Skin epidermis (tissue), 12 donors: Measurements from ENCODE around the gene HAUS1.
"Not testable (repeated sequence)": the region's sequence is repeated elsewhere in the genome, so short reads cannot be mapped to it uniquely, and the experiment has no call there.

Experiments
- H3K27ac ChIP-seq, 21 experiments: fragments of 200-600 bp; sonication (generic) in 11 of 21; one replicate each; pipeline ENCODE4 v1.5.0; 2020; ENCODE audit warnings: mild to moderate bottlenecking in 3 of 21, inconsistent platforms in 2 of 21, moderate library complexity in 2 of 21
- H3K4me3 ChIP-seq, 7 experiments: fragments of 200-600 bp; sonication (generic) in 2 of 7; one replicate each; pipeline ENCODE4 v1.5.0; 2020; ENCODE audit warnings: inconsistent platforms in 2 of 7, mild to moderate bottlenecking in 2 of 7, moderate library complexity in 1 of 7

Gene HAUS1

DNA sequence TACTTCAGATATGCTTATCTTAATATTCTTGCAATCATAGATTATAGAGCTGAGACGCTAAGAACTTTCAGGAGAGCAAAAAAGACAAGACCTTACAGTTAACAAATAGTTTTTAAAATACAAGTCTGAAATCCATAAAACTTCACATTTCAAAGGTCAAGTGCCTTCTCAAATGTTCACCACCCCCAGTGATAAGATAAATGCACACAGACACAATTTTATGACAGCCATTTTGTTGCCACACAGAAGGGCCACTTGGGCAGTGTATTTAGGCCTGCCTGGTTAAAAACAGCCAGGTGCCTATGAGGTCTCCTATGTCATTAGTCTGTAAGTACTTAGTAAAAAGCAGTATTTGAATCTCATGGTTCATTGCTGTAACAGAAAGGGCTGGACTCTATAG lies 24.0 kb upstream of the HAUS1 start:
- Histone ChIP-seq H3K27ac (no peak overlapping the region), H3K4me3 (no peak overlapping the region)

- Histone ChIP-seq H3K4me3 (no peak overlapping the region), H3K27ac (no peak overlapping the region)
Measured at GRCh38 chr18:46084431-46084830, 19.8 kb upstream of the HAUS1 start.

DNA sequence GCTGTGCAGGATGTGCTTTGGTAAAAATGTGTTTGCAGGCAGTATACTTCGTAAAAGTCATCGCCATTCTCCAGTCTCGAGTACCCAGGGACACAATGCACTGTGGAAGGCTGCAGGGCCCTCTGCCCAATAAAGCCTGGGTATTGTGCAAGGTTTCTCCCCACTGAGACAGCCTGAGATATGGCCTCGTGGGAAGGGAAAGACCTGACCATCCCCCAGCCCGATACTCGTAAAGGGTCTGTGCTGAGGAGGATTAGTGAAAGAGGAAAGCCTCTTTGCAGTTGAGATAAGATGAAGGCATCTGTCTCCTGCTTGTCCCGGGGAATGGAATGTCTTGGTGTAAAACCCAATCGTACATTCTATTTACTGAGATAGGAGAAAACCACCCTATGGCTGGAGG lies 15.7 kb upstream of the HAUS1 start:
- H3K4me3 ChIP-seq, H3K27ac ChIP-seq: not testable (repeated sequence)

GRCh38 chr18:46095532-46095931 lies 8.7 kb upstream of the HAUS1 start:
- no peak overlapping the region for H3K27ac ChIP-seq
- no peak overlapping the region for H3K4me3 ChIP-seq

- Histone ChIP-seq H3K4me3 (peak overlapping the region; percentile 72 to 100 (median 83)), H3K27ac (peak overlapping the region in 15 of 21 experiments; percentile 87 to 98 (median 92))
Measured at GRCh38 chr18:46096651-46097300, 7.4 kb upstream of the HAUS1 start.

- H3K4me3 ChIP-seq, result peak overlapping the region; percentile 72 to 100 (median 83)
- peak overlapping the region; percentile 63 to 98 (median 91) for H3K27ac ChIP-seq
Measured at GRCh38 chr18:46097431-46097800, 6.8 kb upstream of the HAUS1 start.

DNA sequence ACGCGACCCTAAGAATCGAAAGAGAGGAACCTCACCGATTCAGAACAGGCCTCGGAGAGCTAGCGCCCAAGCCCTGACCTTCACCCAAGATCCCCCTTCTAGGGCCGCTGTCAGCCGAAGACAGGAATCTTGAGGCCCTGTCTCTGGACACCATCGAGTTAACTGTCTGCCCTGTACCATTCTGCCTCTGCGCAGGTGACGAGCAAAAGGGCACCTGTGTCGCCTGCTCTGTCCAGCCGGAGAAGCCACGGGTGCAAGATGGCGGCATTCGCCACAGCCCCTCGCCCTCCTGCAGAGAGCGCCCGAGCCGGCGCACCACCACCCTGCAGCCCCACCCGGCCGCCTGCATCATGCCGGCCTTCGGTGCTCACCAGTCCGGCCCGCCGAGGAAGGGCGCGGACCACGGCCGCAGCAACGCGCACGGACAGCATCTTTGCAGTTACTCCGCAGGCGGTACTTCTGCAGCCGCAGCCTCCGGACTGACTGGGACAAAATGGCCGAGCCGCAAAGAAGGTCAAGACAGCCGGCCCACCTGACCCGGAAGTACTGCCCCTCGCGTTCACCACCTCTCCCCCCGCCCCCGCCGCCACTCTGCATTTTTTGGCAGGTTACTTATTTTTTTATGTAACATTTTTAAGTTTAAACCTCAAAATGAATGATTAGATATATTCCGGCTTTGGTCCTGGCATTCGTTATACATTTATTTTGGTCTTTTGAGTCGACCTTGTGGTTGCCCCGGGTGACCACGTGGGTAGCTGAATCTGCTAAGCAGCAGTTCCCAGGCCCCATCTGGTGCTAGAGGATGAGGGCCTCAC lies 6.2 kb upstream of the HAUS1 start, which contains the start of gene ATP5F1A:
Gene ATP5F1A, minus strand, starts transcription at position 496 of the 815 bp plus-strand sequence. Its CDS starts 65 bp downstream, at position 431.
- Histone ChIP-seq H3K27ac (peak within 1 kb of the TSS; percentile 63 to 98 (median 91)), H3K4me3 (peak within 1 kb of the TSS; percentile 72 to 100 (median 83))

DNA sequence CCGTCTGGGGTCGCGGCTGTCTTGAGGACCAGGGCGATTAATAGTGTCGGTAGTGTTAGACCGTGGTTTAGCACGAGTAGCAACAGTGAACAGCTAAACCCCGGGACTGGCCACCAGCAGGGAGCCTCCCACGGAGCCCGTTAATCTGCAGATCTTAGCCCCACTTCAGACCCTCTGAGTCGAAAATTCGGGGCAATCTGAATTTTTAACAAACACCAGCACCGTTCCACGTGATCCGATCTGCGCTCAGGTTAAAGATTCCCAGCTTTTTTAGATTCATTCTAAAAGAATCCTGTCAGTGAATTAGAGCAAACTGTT lies 5.6 kb upstream of the HAUS1 start:
- peak overlapping the region; percentile 72 to 100 (median 83) for H3K4me3 ChIP-seq
- peak overlapping the region in 20 of 21 experiments; percentile 80 to 98 (median 92) for H3K27ac ChIP-seq

DNA sequence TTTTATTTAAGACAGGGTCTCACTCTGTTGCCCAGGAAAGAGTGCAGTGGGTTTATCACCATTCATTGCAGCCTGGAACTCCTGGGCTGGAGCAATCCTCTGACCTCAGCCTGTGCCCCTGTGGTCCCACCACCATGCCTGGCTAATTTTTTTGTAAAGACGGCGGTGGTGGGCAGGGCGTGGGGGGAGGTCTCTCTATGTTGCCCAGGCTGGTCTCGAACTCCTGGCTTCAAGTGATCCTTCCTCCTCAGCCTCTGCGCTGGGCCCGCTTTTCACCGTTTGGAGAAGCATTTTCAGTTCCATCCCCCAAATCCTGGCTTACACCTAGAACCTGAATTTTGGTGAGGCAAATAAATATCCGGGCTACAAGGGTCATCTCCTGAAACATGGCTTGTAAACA lies 4.7 kb upstream of the HAUS1 start:
- no peak overlapping the region for H3K27ac ChIP-seq
- H3K4me3 ChIP-seq, result no peak overlapping the region

- no peak overlapping the region for H3K27ac ChIP-seq
- H3K4me3 ChIP-seq, result no peak overlapping the region
Measured at GRCh38 chr18:46109386-46109785, 5.2 kb downstream of the HAUS1 start.

GRCh38 chr18:46110406-46110805 lies 6.2 kb downstream of the HAUS1 start:
- H3K27ac ChIP-seq, result no peak overlapping the region
- no peak overlapping the region for H3K4me3 ChIP-seq

GRCh38 chr18:46113751-46114150 lies 9.6 kb downstream of the HAUS1 start:
- H3K4me3 ChIP-seq, result no peak overlapping the region
- H3K27ac ChIP-seq, result no peak overlapping the region

DNA sequence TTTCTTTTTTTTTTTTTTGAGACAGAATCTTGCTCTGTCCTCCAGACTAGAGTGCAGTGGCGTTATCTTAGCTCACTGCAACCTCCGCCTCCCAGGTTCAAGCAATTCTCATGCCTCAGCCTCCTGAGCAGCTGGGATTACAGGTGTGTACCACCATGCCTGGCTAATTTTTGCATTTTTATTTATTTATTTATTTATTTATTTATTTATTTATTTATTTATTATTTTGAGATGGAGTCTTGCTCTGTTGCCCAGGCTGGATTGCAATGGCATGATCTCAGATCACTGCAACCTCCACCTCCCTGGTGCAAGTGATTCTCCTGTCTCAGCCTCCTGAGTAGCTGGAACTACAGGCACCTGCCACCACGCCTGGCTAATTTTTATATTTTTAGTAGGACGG lies 22.4 kb downstream of the HAUS1 start:
- not testable (repeated sequence) for H3K27ac ChIP-seq, H3K4me3 ChIP-seq

DNA sequence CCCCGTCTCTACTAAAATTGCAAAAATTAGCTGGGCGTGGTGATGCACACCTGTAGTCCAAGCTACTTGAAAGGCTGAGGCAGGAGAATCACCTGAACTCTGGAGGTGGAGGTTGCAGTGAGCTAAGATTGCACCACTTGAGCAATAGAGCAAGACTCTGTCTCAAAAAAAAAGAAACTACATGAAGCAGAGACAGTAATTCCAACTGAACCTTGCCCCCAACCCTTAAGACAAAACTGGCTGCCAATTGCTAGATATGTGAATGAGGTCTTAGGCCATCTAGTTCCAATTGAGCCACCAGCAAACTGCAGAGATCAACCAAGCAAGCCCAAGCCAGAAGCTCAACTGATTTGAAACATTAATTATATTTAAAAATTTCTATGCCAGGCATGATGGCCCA lies 25.9 kb downstream of the HAUS1 start:
- Histone ChIP-seq H3K4me3 (no peak overlapping the region), H3K27ac (no peak overlapping the region)

- not testable (repeated sequence) for H3K4me3 ChIP-seq, H3K27ac ChIP-seq
Measured at GRCh38 chr18:46130549-46130948, 26.4 kb downstream of the HAUS1 start.

DNA sequence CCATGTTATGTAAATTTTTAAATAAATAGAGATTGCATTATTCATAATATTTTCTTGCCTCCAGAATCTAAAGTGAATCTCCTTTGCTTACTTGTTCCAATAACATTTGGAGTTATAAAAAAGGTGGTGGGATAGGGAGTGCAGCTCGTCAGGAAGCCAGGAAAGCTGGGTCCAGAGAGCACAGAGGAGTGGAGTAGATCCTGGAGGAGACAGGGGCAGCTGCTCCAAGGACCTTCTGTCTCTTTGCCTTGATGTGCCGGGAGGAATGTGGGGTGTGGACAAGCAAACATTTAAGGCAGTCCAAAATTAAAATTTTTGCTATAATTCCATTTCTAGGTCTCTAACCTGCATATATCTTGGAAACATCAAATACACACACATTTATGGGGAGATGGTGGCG lies 29.3 kb downstream of the HAUS1 start:
- H3K4me3 ChIP-seq, result no peak overlapping the region
- H3K27ac ChIP-seq, result no peak overlapping the region

DNA sequence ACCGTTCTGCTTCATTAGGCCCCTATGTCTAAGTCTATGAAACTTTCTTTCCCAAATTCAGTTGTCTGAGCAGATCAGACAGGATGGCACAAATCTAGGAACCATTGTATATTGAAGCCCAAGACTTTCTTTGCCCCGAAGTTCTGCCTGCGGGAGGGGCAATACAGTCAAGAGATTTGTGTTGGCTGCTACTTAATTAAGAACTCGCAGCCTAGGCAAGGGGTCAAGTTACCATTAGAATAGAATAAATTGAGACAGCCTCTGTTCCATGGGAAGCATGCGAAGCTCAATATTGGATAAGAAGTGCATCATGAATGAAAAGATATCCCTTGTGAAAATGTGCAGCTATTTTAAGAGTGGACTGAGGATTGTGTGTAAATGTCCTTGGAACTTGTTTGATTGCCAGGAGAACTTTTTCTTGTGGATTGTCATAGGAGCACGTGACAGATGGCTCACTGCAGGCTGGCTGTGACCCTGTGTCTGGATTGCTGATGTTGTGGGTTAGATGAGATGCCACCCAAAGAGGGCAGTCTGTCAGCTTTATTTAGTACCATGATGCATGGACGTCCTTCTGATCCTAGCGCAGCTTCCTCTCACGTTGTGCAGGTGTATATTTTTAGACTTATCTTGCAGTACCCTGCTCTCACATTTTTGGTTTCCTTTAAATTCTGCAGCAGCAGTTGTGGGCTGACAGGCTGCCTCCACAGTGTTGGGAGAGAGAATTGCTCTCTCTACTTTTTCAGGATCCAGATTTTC lies 30.9 kb downstream of the HAUS1 start:
- no peak overlapping the region for H3K27ac ChIP-seq

GRCh38 chr18:46140173-46140572 lies 36.0 kb downstream of the HAUS1 start:
- H3K27ac ChIP-seq, result no peak overlapping the region
- H3K4me3 ChIP-seq, result no peak overlapping the region

More for the DNA sequence above, 30.9 kb downstream of the HAUS1 start:
- H3K4me3 ChIP-seq, result no peak overlapping the region

GRCh38 chr18:46141199-46141598 lies 37.0 kb downstream of the HAUS1 start:
- Histone ChIP-seq H3K27ac (no peak overlapping the region), H3K4me3 (no peak overlapping the region)

DNA sequence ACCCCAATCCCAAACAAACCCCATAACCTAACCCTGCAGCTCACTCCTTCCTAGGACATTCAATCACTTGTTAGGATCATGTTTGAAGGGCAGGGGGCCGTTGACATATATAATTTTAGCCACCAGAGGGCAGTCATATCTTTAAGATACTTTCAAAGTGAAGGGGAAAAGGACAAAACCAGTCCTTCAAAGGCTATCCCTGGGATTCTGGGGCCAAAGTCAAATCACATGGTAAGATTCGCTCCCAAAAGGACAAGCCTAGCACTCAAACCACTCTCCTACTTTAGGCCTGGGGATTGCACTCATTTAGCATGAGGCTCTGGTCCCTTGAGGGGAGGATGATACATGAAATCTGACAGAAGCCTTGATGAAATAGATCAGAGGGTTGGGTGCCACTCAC lies 44.6 kb downstream of the HAUS1 start:
- H3K27ac ChIP-seq, result no peak overlapping the region
- H3K4me3 ChIP-seq, result no peak overlapping the region

GRCh38 chr18:46152436-46152807 lies 48.2 kb downstream of the HAUS1 start:
- Histone ChIP-seq H3K4me3 (no peak overlapping the region), H3K27ac (peak overlapping the region in 3 of 21 experiments; percentile 5 to 66 (median 31))
